Lower lobe of right lung (tissue), 2 donors: ENCODE data around the gene SPG11. TPM values are rescaled to one million over a fixed set of nuclear protein-coding genes. Genes with fewer than 3 reads are reported as not detected.
"Not testable (repeated sequence)": the region's sequence is repeated elsewhere in the genome, so short reads cannot be mapped to it uniquely, and the experiment has no call there.

Source experiments
- ATAC-seq, 2 donors: fragments of 200-7000 bp; cut with Tn5 transposase; one replicate each; pipeline ENCODE4 v1.9.1; 2020 to 2022; ENCODE audit warnings: mild to moderate bottlenecking in 2 of 2, moderate library complexity in 2 of 2
- DNase-seq: peaks from one replicate; pipeline ENCODE4 v3.0.0-alpha.2; 2020
- H3K27ac ChIP-seq: fragments of 200-600 bp; one replicate; pipeline ENCODE4 v1.8.0; 2022
- H3K27me3 ChIP-seq: fragments of 200-600 bp; one replicate; pipeline ENCODE4 v1.8.0; 2022; ENCODE audit warnings: low read depth
- H3K36me3 ChIP-seq: fragments of 200-600 bp; one replicate; pipeline ENCODE4 v1.8.0; 2022; ENCODE audit warnings: mild to moderate bottlenecking
- H3K4me1 ChIP-seq: fragments of 200-600 bp; one replicate; pipeline ENCODE4 v1.8.0; 2022
- H3K4me3 ChIP-seq: fragments of 200-600 bp; one replicate; pipeline ENCODE4 v1.8.0; 2022; ENCODE audit warnings: mild to moderate bottlenecking
- H3K9me3 ChIP-seq: fragments of 200-600 bp; one replicate; pipeline ENCODE4 v1.8.0; 2022
- intact Hi-C: fragments of 100-400 bp; cut with DNase I; formaldehyde crosslinking; loops from one replicate; pipeline ENCODE4 v1.11.0; 2022
- total RNA-seq: library from RNA; stranded (reverse); fragmentation: NEBNext Ultra II Directional; extraction: Animal tissue kit (Norgen Biotek cat#: 25700); gene quantifications from one replicate; pipeline ENCODE4 v1.2.1, GENCODE V29; 2021
- TF ChIP-seq, protein P1 (sequence below): fragments of 200-600 bp; IDR thresholded peaks from one replicate; pipeline ENCODE4 v1.8.0; 2022; ENCODE audit warnings: antibody characterized with exemption, mild to moderate bottlenecking
- donor health status: DM: no; HTN: yes; CAD: no; lungs with severe emphysema.

SPG11 gene
- total RNA-seq, 1 donor from 2014 or later, result 99.7 TPM

DNA sequence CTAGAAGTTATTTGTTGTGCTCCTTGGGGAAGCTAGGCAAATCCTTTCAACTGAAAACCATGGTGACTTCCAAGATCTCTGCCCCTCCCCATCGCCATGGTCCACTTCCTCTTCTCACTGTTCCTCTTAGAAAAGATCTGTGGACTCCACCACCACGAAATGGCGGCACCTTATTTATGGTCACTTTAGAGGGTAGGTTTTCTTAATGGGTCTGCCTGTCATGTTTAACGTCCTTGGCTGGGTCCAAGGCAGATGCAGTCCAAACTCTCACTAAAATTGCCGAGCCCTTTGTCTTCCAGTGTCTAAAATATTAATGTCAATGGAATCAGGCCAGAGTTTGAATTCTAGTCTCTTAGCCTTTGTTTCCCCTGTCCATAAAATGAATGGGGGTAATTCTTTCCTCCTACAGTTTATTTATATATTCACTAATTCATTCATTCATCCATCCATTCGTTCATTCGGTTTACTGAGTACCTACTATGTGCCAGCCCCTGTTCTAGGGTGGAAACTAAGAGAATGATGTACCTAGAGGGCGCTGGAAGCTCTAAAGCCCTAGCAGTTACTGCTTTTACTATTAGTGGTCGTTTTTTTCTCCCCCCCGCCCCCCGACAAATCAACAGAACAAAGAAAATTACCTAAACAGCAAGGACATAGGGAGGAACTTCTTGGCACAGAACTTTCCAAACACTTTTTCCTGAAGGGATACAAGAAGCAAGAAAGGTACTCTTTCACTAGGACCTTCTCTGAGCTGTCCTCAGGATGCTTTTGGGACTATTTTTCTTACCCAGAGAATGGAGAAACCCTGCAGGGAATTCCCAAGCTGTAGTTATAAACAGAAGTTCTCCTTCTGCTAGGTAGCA, 47.0 kb upstream of the SPG11 start:
- DNase-seq (peak; percentile 75), ATAC-seq (no peak)
- TF ChIP-seq, protein P1, sequence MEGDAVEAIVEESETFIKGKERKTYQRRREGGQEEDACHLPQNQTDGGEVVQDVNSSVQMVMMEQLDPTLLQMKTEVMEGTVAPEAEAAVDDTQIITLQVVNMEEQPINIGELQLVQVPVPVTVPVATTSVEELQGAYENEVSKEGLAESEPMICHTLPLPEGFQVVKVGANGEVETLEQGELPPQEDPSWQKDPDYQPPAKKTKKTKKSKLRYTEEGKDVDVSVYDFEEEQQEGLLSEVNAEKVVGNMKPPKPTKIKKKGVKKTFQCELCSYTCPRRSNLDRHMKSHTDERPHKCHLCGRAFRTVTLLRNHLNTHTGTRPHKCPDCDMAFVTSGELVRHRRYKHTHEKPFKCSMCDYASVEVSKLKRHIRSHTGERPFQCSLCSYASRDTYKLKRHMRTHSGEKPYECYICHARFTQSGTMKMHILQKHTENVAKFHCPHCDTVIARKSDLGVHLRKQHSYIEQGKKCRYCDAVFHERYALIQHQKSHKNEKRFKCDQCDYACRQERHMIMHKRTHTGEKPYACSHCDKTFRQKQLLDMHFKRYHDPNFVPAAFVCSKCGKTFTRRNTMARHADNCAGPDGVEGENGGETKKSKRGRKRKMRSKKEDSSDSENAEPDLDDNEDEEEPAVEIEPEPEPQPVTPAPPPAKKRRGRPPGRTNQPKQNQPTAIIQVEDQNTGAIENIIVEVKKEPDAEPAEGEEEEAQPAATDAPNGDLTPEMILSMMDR, result peak; percentile 15
- Histone ChIP-seq H3K27me3 (no peaks in the 10 kb centered on the region), H3K4me1 (peaks cover 51% of the 10 kb centered on the region), H3K4me3 (peak overlapping the region; percentile 80), H3K9me3 (no peaks in the 10 kb centered on the region), H3K27ac (peak overlapping the region; percentile 99), H3K36me3 (peaks cover 12% of the 10 kb centered on the region)
- intact Hi-C loops, result no loop called here

DNA sequence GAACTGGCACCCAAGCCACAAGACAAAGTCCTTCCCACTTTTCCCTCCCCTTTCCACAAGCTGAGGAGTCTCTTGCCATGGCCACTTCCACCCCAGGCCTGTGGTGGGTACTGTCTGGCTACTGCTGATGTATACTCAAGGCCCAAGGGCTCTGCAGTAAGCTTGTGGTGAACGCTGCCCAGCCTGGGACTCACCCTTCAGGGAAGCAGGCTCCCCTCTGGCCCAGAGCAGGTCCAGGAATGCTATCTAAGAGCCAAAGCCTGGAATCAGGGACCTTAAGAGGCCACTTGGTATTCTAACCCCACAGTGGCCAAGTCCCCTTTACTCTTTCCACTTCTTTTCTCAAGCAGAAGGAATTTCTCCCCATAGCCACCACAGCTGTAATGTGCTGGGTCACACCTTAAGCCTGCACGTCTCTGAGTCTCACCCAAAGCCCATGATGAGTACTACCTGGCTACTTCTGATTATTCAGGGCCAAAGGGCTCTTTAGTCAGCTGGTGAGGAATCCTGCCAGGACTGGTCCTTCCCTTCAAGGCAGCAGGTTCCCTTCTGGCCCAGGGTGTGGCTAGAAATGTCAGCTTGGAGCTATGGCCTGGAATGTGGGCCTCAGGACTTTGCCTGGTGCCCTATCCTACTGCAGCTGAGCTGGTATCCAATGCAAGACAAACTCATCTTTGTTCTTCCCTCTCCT, 43.6 kb upstream of the SPG11 start:
- H3K27me3 ChIP-seq, result no peaks in the 10 kb centered on the region
- peaks cover 26% of the 10 kb centered on the region for H3K4me1 ChIP-seq
- H3K27ac ChIP-seq, result peak overlapping the region; percentile 49
- TF ChIP-seq, protein P1, result no peak
- H3K4me3 ChIP-seq, result no peak overlapping the region
- ATAC-seq (peak in 1 of 2 donors; percentile 49), DNase-seq (peak; percentile 67)
- no peaks in the 10 kb centered on the region for H3K36me3 ChIP-seq
- no peaks in the 10 kb centered on the region for H3K9me3 ChIP-seq
- intact Hi-C loops, result no loop called here

DNA sequence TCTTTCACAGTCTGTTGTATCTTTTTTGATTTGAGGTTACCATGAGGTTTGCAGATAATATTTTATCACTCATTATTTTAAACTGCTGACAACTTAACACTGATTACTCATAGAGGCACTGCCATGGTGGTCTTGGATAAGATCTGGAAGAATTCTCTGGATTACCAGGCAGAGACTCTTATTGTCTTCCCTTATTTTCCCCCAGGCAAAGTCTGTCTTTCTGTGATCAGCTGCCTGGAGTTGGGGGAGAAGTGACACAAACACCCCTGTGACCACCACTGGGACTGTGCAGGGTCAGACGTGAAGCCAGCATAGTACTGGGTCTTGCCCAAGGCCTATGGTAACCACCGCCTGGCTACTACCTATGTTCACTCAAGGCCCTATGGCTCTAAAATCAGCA, 42.9 kb upstream of the SPG11 start:
- no peak for DNase-seq
- Histone ChIP-seq H3K4me1 (peaks cover 26% of the 10 kb centered on the region), H3K36me3 (no peaks in the 10 kb centered on the region), H3K27me3 (no peaks in the 10 kb centered on the region), H3K27ac (peak overlapping the region; percentile 44), H3K9me3 (no peaks in the 10 kb centered on the region), H3K4me3 (no peak overlapping the region)
- TF ChIP-seq, protein P1, result no peak
- ATAC-seq, result no peak
- intact Hi-C loops, result no loop called here

DNA sequence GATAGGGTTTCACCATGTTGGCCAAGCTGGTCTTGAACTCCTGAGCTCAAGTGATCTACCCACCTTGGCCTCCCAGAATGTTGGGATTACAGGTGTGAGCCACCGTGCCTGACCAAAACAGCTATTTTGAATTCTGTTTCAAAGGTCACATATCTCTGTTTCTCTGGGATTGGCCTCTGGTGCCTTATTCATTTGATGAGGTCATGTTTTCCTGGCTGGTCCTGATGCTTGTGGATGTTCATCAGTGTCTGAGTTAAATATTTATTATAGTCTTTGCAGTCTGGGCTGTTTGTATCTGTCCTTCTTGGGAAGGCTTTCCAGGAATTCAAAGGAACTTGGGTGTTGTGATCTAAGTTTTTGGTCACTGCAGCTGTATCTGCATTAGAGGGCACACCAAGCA, 42.5 kb upstream of the SPG11 start:
- Histone ChIP-seq H3K27me3 (no peaks in the 10 kb centered on the region), H3K4me3 (no peak overlapping the region), H3K36me3 (no peaks in the 10 kb centered on the region), H3K9me3 (no peaks in the 10 kb centered on the region), H3K4me1 (peaks cover 26% of the 10 kb centered on the region), H3K27ac (no peak overlapping the region)
- TF ChIP-seq, protein P1, result no peak
- ATAC-seq (no peak), DNase-seq (no peak)
- intact Hi-C loops, result no loop called here

DNA sequence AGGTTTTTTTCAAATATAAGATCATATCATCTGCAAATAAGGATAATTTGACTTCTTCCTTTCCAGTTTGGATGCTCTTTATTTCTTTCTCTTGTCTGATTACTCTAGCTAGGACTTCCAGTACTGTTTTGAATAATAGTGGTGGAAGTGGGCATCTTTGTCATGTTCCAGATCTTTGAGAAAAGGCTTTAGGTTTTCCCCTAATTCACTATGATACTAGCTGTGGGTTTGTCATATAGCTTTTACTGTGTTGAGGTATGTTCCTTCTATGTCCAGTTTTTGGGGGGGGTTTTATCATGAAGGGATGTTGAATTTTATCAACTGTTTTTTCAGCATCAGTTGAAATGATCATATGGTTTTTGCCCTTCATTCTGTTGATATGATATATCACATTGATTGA, 37.2 kb upstream of the SPG11 start:
- DNase-seq, H3K27me3 ChIP-seq, H3K36me3 ChIP-seq: not testable (repeated sequence)

DNA sequence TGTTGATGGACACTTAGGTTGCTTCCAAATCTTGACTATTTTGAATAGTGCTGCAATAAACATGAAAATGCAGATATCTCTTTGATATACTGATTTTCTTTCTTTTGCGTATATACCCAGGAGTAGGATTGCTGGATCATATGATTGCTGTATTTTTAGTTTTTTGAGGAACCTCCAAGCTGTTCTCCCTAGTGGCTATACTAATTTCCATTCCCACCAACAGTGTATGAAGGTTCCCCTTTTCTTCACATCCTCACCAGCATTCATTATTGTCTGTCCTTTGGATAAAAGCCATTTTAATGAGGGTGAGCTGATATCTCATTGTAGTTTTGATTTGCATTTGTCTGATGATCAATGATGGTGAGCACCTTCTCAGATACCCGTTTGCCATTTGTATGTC, 35.2 kb upstream of the SPG11 start:
- no peak overlapping the region for H3K27ac ChIP-seq
- DNase-seq (no peak), ATAC-seq (no peak)
- intact Hi-C loops, result no loop called here
- no peaks in the 10 kb centered on the region for H3K36me3 ChIP-seq
- TF ChIP-seq, protein P1, result no peak
- peaks cover 11% of the 10 kb centered on the region for H3K9me3 ChIP-seq
- no peak overlapping the region for H3K4me3 ChIP-seq
- H3K27me3 ChIP-seq, result no peaks in the 10 kb centered on the region
- H3K4me1 ChIP-seq, result no peaks in the 10 kb centered on the region

More for the DNA sequence above, 37.2 kb upstream of the SPG11 start:
- ATAC-seq, H3K4me1 ChIP-seq, H3K4me3 ChIP-seq, intact Hi-C loops, H3K27ac ChIP-seq: not testable (repeated sequence)
- peaks cover 11% of the 10 kb centered on the region for H3K9me3 ChIP-seq
